Thoracic aorta endothelial cell (primary cell): ENCODE measurements around the gene LRRFIP1. TPM values are rescaled to one million over a fixed set of nuclear protein-coding genes. Genes with fewer than 3 reads are reported as not detected.

Experiments
- total RNA-seq: library from RNA; depleted of rRNA; stranded (reverse); fragments of >200 nt; gene quantifications from 2 replicates; pipeline ENCODE4 v1.2.3, GENCODE V29; 2012

The LRRFIP1 gene, protein sequence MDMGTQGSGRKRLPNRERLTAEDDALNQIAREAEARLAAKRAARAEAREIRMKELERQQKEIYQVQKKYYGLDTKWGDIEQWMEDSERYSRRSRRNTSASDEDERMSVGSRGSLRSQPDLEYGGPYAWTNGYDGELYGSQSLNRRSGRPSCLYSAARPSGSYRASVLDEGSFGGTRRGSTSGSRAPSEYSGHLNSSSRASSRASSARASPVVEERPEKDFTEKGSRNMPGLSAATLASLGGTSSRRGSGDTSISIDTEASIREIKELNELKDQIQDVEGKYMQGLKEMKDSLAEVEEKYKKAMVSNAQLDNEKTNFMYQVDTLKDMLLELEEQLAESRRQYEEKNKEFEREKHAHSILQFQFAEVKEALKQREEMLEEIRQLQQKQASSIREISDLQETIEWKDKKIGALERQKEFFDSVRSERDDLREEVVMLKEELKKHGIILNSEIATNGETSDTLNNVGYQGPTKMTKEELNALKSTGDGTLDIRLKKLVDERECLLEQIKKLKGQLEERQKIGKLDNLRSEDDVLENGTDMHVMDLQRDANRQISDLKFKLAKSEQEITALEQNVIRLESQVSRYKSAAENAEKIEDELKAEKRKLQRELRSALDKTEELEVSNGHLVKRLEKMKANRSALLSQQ
- total RNA-seq, result 209 and 245 TPM in 2 replicates

DNA sequence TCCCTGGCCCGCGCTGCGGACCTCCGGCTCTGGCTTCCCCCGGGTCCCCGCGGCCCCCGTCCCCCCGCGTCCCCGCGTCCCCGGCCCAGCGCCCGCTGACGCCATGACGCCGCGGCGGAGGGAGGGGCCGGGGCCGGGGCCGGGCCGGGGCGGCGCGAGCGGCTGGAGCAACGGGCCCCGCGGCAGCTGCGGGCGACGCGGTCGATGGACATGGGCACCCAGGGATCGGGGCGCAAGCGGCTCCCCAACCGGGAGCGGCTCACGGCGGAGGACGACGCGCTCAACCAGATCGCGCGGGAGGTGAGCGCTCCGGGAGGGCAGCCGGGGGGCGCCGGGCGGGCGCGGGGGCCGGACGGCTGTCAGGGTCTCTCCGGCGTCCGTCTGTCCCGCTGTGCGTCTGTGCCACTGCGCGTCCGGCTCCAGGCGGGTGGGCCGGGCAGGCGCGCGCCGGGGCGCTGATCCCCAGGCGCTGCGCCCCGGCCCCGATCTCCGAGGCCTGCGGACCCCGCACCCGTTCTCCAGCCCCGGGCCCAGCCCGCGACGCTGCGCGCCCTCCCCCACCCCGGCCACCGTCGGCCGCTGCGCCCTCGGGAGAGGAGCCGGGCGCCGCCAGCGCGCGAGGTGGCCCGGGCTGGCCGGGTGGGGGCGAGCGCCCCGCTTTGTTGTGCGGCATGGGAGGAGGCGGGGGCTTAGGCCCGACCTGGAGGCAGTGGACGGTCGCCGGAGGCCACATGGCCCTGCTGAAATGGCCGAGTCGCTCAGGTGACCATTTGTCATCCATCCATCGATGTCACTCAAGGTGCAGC lies at the start of gene LRRFIP1:
LRRFIP1 (plus strand) TSS at position 147 of the 806 bp plus-strand sequence; CDS start at position 205, 58 bp downstream.

GRCh38 chr2:237590272-237591140 lies 36.9 kb upstream of the LRRFIP1 start, which contains the start of gene RAB17:
TSS of gene RAB17 (minus strand) at chr2:237590734. CDS start at chr2:237586154, 4,580 bp downstream.

GRCh38 chr2:237798236-237799059 lies 171.1 kb downstream of the LRRFIP1 start, which contains the start of gene RBM44:
TSS of gene RBM44 (plus strand) at chr2:237798779. CDS start at chr2:237813610, 14,831 bp downstream.

Other genes with a start within 250 kb of the LRRFIP1 start
- gene COL6A3, start 213.4 kb upstream of the LRRFIP1 start, total RNA-seq, result 0.72 and 1.7 TPM in 2 replicates
- 0.27 TPM in 1 of 2 replicates, not detected in the other for gene MLPH, start 140.3 kb upstream of the LRRFIP1 start, total RNA-seq
- gene PRLH, start 61.0 kb upstream of the LRRFIP1 start, total RNA-seq, result not detected in 2 replicates
- 2.9 and 5.5 TPM in 2 replicates for gene RAB17, start 36.9 kb upstream of the LRRFIP1 start, total RNA-seq
- 0.66 and 2.0 TPM in 2 replicates for gene RBM44, start 171.2 kb downstream of the LRRFIP1 start, total RNA-seq
- gene RAMP1, start 232.0 kb downstream of the LRRFIP1 start, total RNA-seq, result not detected in 2 replicates